IPS-18c (cell line): ENCODE measurements around the gene RANGRF.

Experiments
- H3K4me3 ChIP-seq: 2 replicates; pipeline ENCODE4 v1.7.0; 2013; ENCODE audit warnings: low read depth, mild to moderate bottlenecking, low read length, moderate library complexity; ENCODE audit not compliant: insufficient read depth
- H3K9me3 ChIP-seq: one replicate; pipeline ENCODE4 v1.6.1; 2013; ENCODE audit warnings: mild to moderate bottlenecking, low read length, moderate library complexity; ENCODE audit not compliant: control insufficient read depth, insufficient read depth

The RANGRF gene

GRCh38 chr17:8326511-8327302 lies 38.2 kb downstream of the RANGRF start:
- H3K9me3 ChIP-seq = no peaks in the 10 kb centered on the region
- H3K4me3 ChIP-seq = peak overlapping the region; percentile 55

DNA sequence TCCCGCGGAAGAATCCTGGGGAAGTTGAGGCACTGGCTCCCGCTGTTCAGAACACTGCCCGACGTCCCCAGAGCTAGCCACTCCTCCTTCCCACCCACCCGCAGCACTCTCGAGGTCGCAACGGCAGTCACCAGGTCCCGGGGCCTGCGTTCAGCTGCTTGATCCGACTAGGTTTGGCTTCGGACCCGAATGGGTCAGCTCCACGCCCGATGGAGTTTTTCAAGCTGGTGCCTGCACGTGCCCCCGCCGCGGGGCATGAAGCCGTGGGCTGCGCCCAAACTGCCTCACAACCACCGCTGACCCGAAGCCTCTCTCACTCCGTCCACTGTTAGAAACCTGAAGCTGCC lies 38.8 kb downstream of the RANGRF start:
- peak overlapping the region; percentile 55 for H3K4me3 ChIP-seq

DNA sequence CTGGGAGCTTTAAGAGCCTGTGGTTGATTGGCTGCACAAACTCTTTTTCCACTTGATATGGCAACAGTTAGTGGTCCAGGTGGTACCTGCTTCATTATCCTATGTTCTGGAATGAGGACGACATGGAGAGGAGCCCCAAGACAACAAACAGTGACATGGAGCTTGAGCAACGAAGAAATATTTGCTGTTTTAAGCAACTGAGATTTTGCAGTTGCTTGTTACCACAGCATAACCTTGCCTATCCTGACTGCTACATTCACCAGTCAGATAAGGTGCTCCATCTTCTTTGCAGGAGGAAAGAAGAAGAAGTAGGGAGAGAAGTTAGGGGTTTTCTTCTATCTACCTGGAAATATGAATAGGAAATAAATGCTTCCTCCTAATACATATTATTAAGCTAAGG lies 43.7 kb downstream of the RANGRF start:
- H3K4me3 ChIP-seq = no peak overlapping the region
- no peaks in the 10 kb centered on the region for H3K9me3 ChIP-seq

More for the DNA sequence above, 38.8 kb downstream of the RANGRF start:
- H3K9me3 ChIP-seq = no peaks in the 10 kb centered on the region

- H3K4me3 ChIP-seq = no peak overlapping the region
- no peaks in the 10 kb centered on the region for H3K9me3 ChIP-seq
Measured at GRCh38 chr17:8332688-8333087, 44.2 kb downstream of the RANGRF start.

- no peak overlapping the region for H3K4me3 ChIP-seq
- H3K9me3 ChIP-seq = no peaks in the 10 kb centered on the region
Measured at GRCh38 chr17:8333281-8333680, 44.8 kb downstream of the RANGRF start.

- H3K4me3 ChIP-seq = no peak overlapping the region
Measured at GRCh38 chr17:8337802-8338752, 49.6 kb downstream of the RANGRF start.

DNA sequence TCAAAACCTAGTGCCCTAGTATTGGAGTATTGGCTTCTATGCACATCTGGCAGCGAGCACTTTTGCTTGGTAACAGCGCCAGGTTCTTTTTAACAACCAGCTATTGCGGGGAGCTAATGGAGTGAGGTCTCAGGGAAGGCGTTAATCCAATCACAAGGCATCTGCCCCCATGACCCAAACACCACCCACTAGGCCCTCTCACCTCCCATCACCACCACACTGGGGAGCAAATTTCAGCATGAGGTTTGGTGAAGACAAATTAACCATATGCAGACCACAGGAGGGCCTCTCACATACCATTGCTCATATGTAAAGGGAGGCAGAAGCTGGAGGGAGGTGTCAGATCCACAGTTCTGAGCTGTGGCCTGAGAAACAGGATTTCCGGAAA lies 50.3 kb downstream of the RANGRF start:
- no peaks in the 10 kb centered on the region for H3K9me3 ChIP-seq
- H3K4me3 ChIP-seq = no peak overlapping the region

More at GRCh38 chr17:8337802-8338752, 49.6 kb downstream of the RANGRF start:
- no peaks in the 10 kb centered on the region for H3K9me3 ChIP-seq

DNA sequence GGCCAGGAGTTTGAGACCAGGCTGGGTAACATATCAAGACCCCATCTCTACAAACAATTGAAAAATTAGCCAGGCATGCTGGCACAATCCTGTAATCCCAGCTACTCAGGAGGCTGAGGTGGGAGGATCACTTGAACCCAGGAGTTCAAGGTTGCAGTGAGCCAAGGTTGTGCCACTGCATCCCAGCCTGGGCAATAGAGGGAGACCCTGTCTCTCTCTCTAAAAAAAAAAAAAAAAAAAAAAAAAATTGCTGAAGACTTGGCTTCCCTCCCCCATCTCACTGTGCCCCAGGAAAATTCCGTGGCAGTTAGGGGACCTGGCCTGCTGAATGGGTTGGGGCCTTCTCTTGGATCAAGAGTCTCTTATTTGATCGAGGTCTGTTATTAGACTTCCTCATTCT lies 51.1 kb downstream of the RANGRF start, which contains the start of gene ODF4:
Gene ODF4, plus strand, starts transcription at position 301 of the 400 bp plus-strand sequence. CDS start 212 bp downstream, outside the sequence.
- no peak within 1 kb of the TSS for H3K4me3 ChIP-seq
- no peaks in the 10 kb centered on the region for H3K9me3 ChIP-seq
